H1 (cell line): ENCODE measurements around the gene RHBG. TPM values are rescaled to one million over a fixed set of nuclear protein-coding genes. Genes with fewer than 3 reads are reported as not detected.

Source experiments
- CTCF ChIA-PET: fragments of 300-600 bp; sonication (Branson Sonifier 250); formaldehyde crosslinking; loops from one replicate; lab custom pipeline; 2021; ENCODE audit not compliant: partially characterized antibody; lab: Charles Lee
- POLR2A ChIA-PET: fragments of 300-600 bp; sonication (Branson Sonifier 250); formaldehyde crosslinking; loops from one replicate; lab custom pipeline; 2021; ENCODE audit warnings: inconsistent platforms; ENCODE audit not compliant: partially characterized antibody; lab: Charles Lee
- DNase-seq, 2 experiments: peaks; one replicate each; pipeline versions ENCODE4 v3.0.0 to v3.0.0-alpha.2; 2010 to 2022; ENCODE audit warnings: low spot score in 2 of 2, low read depth in 1 of 2, mixed read lengths in 1 of 2
- FAIRE-seq: peaks from 2 replicates; lab custom pipeline; 2011; peaks lifted over from hg19 to GRCh38; lab: Jason Lieb, UNC
- H2AFZ ChIP-seq: 2 replicates; pipeline ENCODE4 v1.8.1; 2012; ENCODE audit warnings: low read length, inconsistent platforms
- H2AK5ac ChIP-seq: 2 replicates; pipeline ENCODE4 v1.6.1; 2013; ENCODE audit warnings: low read depth, low read length
- H2BK120ac ChIP-seq: replicated peaks from 2 replicates; pipeline ENCODE3; 2013; ENCODE audit warnings: low read depth, low read length, inconsistent platforms
- H2BK12ac ChIP-seq: 2 replicates; pipeline ENCODE4 v1.6.1; 2013; ENCODE audit warnings: low read depth, low read length
- H2BK15ac ChIP-seq: 2 replicates; pipeline ENCODE4 v1.6.1; 2013; ENCODE audit warnings: low read length
- H2BK20ac ChIP-seq: 2 replicates; pipeline ENCODE4 v1.6.1; 2013; ENCODE audit warnings: low read length
- H2BK5ac ChIP-seq: 2 replicates; pipeline ENCODE4 v1.6.1; 2013; ENCODE audit warnings: low read depth, low read length
- H3K14ac ChIP-seq: 2 replicates; pipeline ENCODE4 v1.6.1; 2013; ENCODE audit warnings: inconsistent platforms; ENCODE audit not compliant: insufficient read length
- H3K18ac ChIP-seq: 2 replicates; pipeline ENCODE4 v1.6.1; 2013; ENCODE audit warnings: low read length; ENCODE audit errors: extremely low read depth
- H3K23ac ChIP-seq: 2 replicates; pipeline ENCODE4 v1.6.1; 2013; ENCODE audit warnings: inconsistent platforms; ENCODE audit not compliant: insufficient read length
- H3K23me2 ChIP-seq: 2 replicates; pipeline ENCODE4 v1.6.1; 2013; ENCODE audit warnings: low read depth, low read length
- H3K27ac ChIP-seq: 2 replicates; pipeline ENCODE4 v1.6.1; 2011; ENCODE audit warnings: low read depth, low read length, inconsistent platforms
- H3K27me3 ChIP-seq, 4 experiments: replicated peaks in 1 of 4; 1 replicate in 1 of 4; 2 replicates in 3 of 4; pipeline versions ENCODE4 v1.6.1 to v1.8.1; 2011 to 2013; ENCODE audit warnings: low read length in 3 of 4, mild to moderate bottlenecking in 3 of 4, inconsistent platforms in 2 of 4, mixed read lengths in 2 of 4, moderate library complexity in 1 of 4; ENCODE audit not compliant: control insufficient read depth in 3 of 4, insufficient read depth in 3 of 4; ENCODE audit errors: extremely low read depth in 1 of 4
- H3K36me3 ChIP-seq, 4 experiments: 2 replicates each; pipeline versions ENCODE4 v1.6.1 to v1.8.1; 2011 to 2013; ENCODE audit warnings: mild to moderate bottlenecking in 4 of 4, low read length in 3 of 4, moderate library complexity in 2 of 4, control low read depth in 1 of 4, inconsistent platforms in 1 of 4; ENCODE audit not compliant: insufficient read depth in 4 of 4, control insufficient read depth in 2 of 4
- H3K4ac ChIP-seq: replicated peaks from 2 replicates; pipeline ENCODE3; 2013; ENCODE audit warnings: low read length, low read depth, mixed read lengths, inconsistent platforms; ENCODE audit not compliant: insufficient read length
- H3K4me1 ChIP-seq, 4 experiments: replicated peaks in 1 of 4; 1 replicate in 1 of 4; 2 replicates in 3 of 4; pipeline versions ENCODE4 v1.6.1 to v1.8.1; 2011 to 2013; ENCODE audit warnings: low read length in 3 of 4, inconsistent platforms in 2 of 4, mixed read lengths in 1 of 4; ENCODE audit not compliant: insufficient read depth in 4 of 4, control insufficient read depth in 3 of 4
- H3K4me2 ChIP-seq, 2 experiments: 2 replicates each; pipeline versions ENCODE4 v1.6.1 to v1.8.1; 2011 to 2013; ENCODE audit warnings: low read depth in 2 of 2, low read length in 2 of 2, control low read depth in 1 of 2, inconsistent platforms in 1 of 2, mild to moderate bottlenecking in 1 of 2; ENCODE audit not compliant: insufficient read depth in 1 of 2
- H3K4me3 ChIP-seq, 4 experiments: fragments of 200-600, 300-600 bp in 1 of 4; sonication (generic), shearing (Covaris generic), sonication (Bioruptor Twin) in 1 of 4; 2 replicates each; pipeline versions ENCODE4 v1.5.1 to v1.8.1; 2011 to 2016; ENCODE audit warnings: low read length in 4 of 4, low read depth in 3 of 4, control low read depth in 2 of 4, inconsistent platforms in 2 of 4, mild to moderate bottlenecking in 2 of 4, mixed read lengths in 1 of 4, moderate library complexity in 1 of 4; ENCODE audit not compliant: insufficient read depth in 2 of 4; ENCODE audit errors: extremely low read depth in 1 of 4
- H3K56ac ChIP-seq: replicated peaks from 2 replicates; pipeline ENCODE3; 2013; ENCODE audit warnings: low read depth, mild to moderate bottlenecking, mixed read lengths, low read length, inconsistent platforms; ENCODE audit not compliant: insufficient read length
- H3K79me1 ChIP-seq: 2 replicates; pipeline ENCODE4 v1.6.1; 2013; ENCODE audit warnings: low read depth, low read length, control low read depth
- H3K79me2 ChIP-seq, 2 experiments: 2 replicates each; pipeline versions ENCODE4 v1.6.1 to v1.8.1; 2012 to 2013; ENCODE audit warnings: low read length in 2 of 2, mild to moderate bottlenecking in 2 of 2, inconsistent platforms in 1 of 2; ENCODE audit not compliant: insufficient read depth in 2 of 2, control insufficient read depth in 1 of 2
- H3K9ac ChIP-seq, 4 experiments: replicated peaks in 1 of 4; 1 replicate in 1 of 4; 2 replicates in 3 of 4; pipeline versions ENCODE4 v1.6.1 to v1.8.1; 2011 to 2013; ENCODE audit warnings: low read depth in 3 of 4, low read length in 3 of 4, control low read depth in 2 of 4, mild to moderate bottlenecking in 2 of 4, moderate library complexity in 2 of 4, inconsistent platforms in 1 of 4; ENCODE audit errors: extremely low read depth in 1 of 4
- H3K9me3 ChIP-seq, 2 experiments: 2 replicates each; pipeline versions ENCODE4 v1.6.1 to v1.8.1; 2012 to 2013; ENCODE audit warnings: mild to moderate bottlenecking in 2 of 2, moderate library complexity in 2 of 2, control low read depth in 1 of 2, inconsistent platforms in 1 of 2, low read depth in 1 of 2, low read length in 1 of 2, mixed read lengths in 1 of 2; ENCODE audit not compliant: insufficient read depth in 2 of 2
- H4K20me1 ChIP-seq, 2 experiments: replicated peaks in 1 of 2; 2 replicates each; pipeline versions ENCODE3 to v1.8.1; 2011 to 2013; ENCODE audit warnings: inconsistent platforms in 2 of 2, low read length in 2 of 2, mild to moderate bottlenecking in 1 of 2; ENCODE audit not compliant: insufficient read depth in 2 of 2, control insufficient read depth in 1 of 2
- H4K5ac ChIP-seq: 2 replicates; pipeline ENCODE4 v1.6.1; 2013; ENCODE audit warnings: low read length, low read depth, mixed read lengths, inconsistent platforms; ENCODE audit not compliant: insufficient read length
- H4K8ac ChIP-seq: 2 replicates; pipeline ENCODE4 v1.8.0; 2013; ENCODE audit warnings: mild to moderate bottlenecking, moderate library complexity, low read length, inconsistent platforms; ENCODE audit not compliant: insufficient read depth; ENCODE audit errors: extremely low read depth
- H4K91ac ChIP-seq: replicated peaks from 2 replicates; pipeline ENCODE3; 2013; ENCODE audit warnings: low read length, mixed read lengths, inconsistent platforms; ENCODE audit not compliant: insufficient read length
- ASH2L ChIP-seq: fragments of 200-600, 300-600 bp; sonication (generic); IDR thresholded peaks from one replicate; pipeline ENCODE4 v1.7.1; 2017; ENCODE audit warnings: low read length
- ATF2 ChIP-seq: IDR thresholded peaks from 2 replicates; pipeline ENCODE4 v1.6.1; 2012; ENCODE audit warnings: low read length, inconsistent platforms
- CEBPB ChIP-seq: IDR thresholded peaks from 2 replicates; pipeline ENCODE4 v1.6.1; 2012; ENCODE audit warnings: low read depth, low read length
- EGR1 ChIP-seq: IDR thresholded peaks from 2 replicates; pipeline ENCODE4 v1.6.1; 2011; ENCODE audit warnings: low read depth, low read length, borderline replicate concordance
- EP300 ChIP-seq, 2 experiments: IDR thresholded peaks; 1 replicate in 1 of 2; 2 replicates in 1 of 2; pipeline ENCODE4 v1.6.1; 2011 to 2012; ENCODE audit warnings: low read depth in 2 of 2, low read length in 2 of 2, mild to moderate bottlenecking in 2 of 2, borderline replicate concordance in 1 of 2, inconsistent platforms in 1 of 2, moderate library complexity in 1 of 2
- KDM4A ChIP-seq: IDR thresholded peaks from one replicate; pipeline ENCODE4 v1.7.1; 2012; ENCODE audit warnings: low read depth, mild to moderate bottlenecking, moderate library complexity, low read length, inconsistent platforms; ENCODE audit not compliant: severe bottlenecking
- RAD21 ChIP-seq, 2 experiments: IDR thresholded peaks in 1 of 2; conservative IDR thresholded peaks in 1 of 2; 2 replicates each; pipeline ENCODE4 v1.6.1; 2011; ENCODE audit warnings: low read depth in 2 of 2, low read length in 2 of 2, improper control_type of control experiment in 1 of 2, inconsistent platforms in 1 of 2, mild to moderate bottlenecking in 1 of 2, moderate library complexity in 1 of 2
- SP1 ChIP-seq: IDR thresholded peaks from 2 replicates; pipeline ENCODE4 v1.6.1; 2011; ENCODE audit warnings: low read depth, low read length
- SP4 ChIP-seq: IDR thresholded peaks from 2 replicates; pipeline ENCODE4 v1.6.1; 2012; ENCODE audit warnings: low read length, inconsistent platforms
- USF2 ChIP-seq: IDR thresholded peaks from 2 replicates; pipeline ENCODE4 v1.6.1; 2011; ENCODE audit warnings: low read length, improper control_type of control experiment
- WGBS, 2 experiments: shearing (Covaris generic) in 1 of 2; methylation state at CpG; one replicate each; pipeline versions ENCODE4 v1.1.6 to v1.1.7; 2013 to 2015; ENCODE audit warnings: low lambda C conversion rate in 2 of 2, mixed read lengths in 2 of 2, inconsistent platforms in 1 of 2, low coverage in 1 of 2, missing lambda C conversion rate in 1 of 2; ENCODE audit not compliant: insufficient replicate concordance in 2 of 2, insufficient coverage in 1 of 2, insufficient read length in 1 of 2; ENCODE audit errors: extremely low coverage in 1 of 2, missing lambda C conversion rate in 1 of 2; 5-methylcytosine and 5-hydroxymethylcytosine counted together
- polyA plus RNA-seq, 7 experiments: library from polyadenylated mRNA; depleted of rRNA in 3 of 7; stranded (reverse) in 5 of 7; unstranded in 2 of 7; fragments of >200 nt in 5 of 7; fragments of 200-250 nt in 2 of 7; gene quantifications; 1 replicate in 5 of 7; 2 replicates in 1 of 7; 4 replicates in 1 of 7; pipeline versions ENCODE4 v1.2.1 to v1.2.3, GENCODE V29; 2011 to 2013; ENCODE audit warnings: missing spikeins in 2 of 7, mixed read lengths in 2 of 7
- total RNA-seq: library from RNA; stranded (reverse); fragmentation: NEBNext Ultra II Directional; extraction: Animal tissue kit (Norgen Biotek cat#: 25700); gene quantifications from 2 replicates; pipeline ENCODE4 v1.2.1, GENCODE V29; 2021

The RHBG gene
- total and polyA plus RNA-seq, 2 of the 8 experiments (the other 6 are each of a cell fraction or from before 2014, with no cell fraction given) = 2.6 to 2.7 TPM

GRCh38 chr1:156431366-156431765, 62.4 kb downstream of the RHBG start:
- no peak overlapping the region for H3K14ac ChIP-seq
- DNase-seq (no peak), FAIRE-seq (no peak)
- H2BK120ac ChIP-seq = no peak overlapping the region
- no peak overlapping the region for H3K4ac ChIP-seq
- no peak overlapping the region for H3K9ac ChIP-seq
- no peak overlapping the region for H2BK12ac ChIP-seq
- H3K27me3 ChIP-seq = peaks cover 77 to 100% (median 98%) of the 10 kb centered on the region in 4 experiments
- WGBS, 2 experiments = 9% methylated on average over 4 of the region's 4 CpGs; no CpG with 5 or more reads in 1 of the 2 experiments
- H4K20me1 ChIP-seq = peaks cover 2 to 14% of the 10 kb centered on the region in 2 experiments
- no peak overlapping the region for H3K23ac ChIP-seq
- H3K4me1 ChIP-seq = peaks cover 14 to 38% (median 18%) of the 10 kb centered on the region in 4 experiments
- peaks cover 3% of the 10 kb centered on the region; the same call in 1 of the 2 replicates for H3K23me2 ChIP-seq
- H2BK5ac ChIP-seq = no peak overlapping the region
- no peak overlapping the region for H3K18ac ChIP-seq
- no peak overlapping the region for H2AFZ ChIP-seq
- H4K5ac ChIP-seq = no peak overlapping the region
- H3K56ac ChIP-seq = no peak overlapping the region
- H3K27ac ChIP-seq = no peak overlapping the region
- no peak overlapping the region for H2BK15ac ChIP-seq
- no peaks in the 10 kb centered on the region for H3K79me1 ChIP-seq
- POLR2A ChIA-PET = interaction anchor here (0.7 to 6.4 kb wide), 6 partner anchors 8 to 228 kb away, joined by 3 to 74 read pairs (median 13); no protein-coding TSS in a partner anchor
- no peak overlapping the region for H2AK5ac ChIP-seq
- H3K9me3 ChIP-seq = no peaks in the 10 kb centered on the region
- H4K8ac ChIP-seq = no peak overlapping the region
- no peak overlapping the region for H2BK20ac ChIP-seq
- H4K91ac ChIP-seq = no peak overlapping the region
- no peaks in the 10 kb centered on the region for H3K79me2 ChIP-seq
- peaks cover 0 to 10% (median 0%) of the 10 kb centered on the region in 4 experiments; a peak in 1 of 8 replicates for H3K36me3 ChIP-seq
- CTCF ChIA-PET = interaction anchor here (1.3 to 14.9 kb wide), 7 partner anchors 8 to 193 kb away, joined by 3 to 217 read pairs (median 59); no protein-coding TSS in a partner anchor
- H3K4me2 ChIP-seq = peak overlapping the region in 1 of 2 experiments; percentile 62; a peak in 1 of 4 replicates
- no peak overlapping the region for H3K4me3 ChIP-seq
- no peak for TF ChIP-seq SP4
- no peak for TF ChIP-seq EP300 (IDR thresholded peaks at IDR 0.05; ENCODE audit: borderline replicate concordance in 1 of 2, low read depth in 2 of 2, low read length in 2 of 2)
- TF ChIP-seq EGR1 = no peak
- no peak for TF ChIP-seq RAD21 (IDR thresholded peaks at IDR 0.05 in 1 of 2, conservative IDR thresholded peaks at IDR 0.05 in 1 of 2; ENCODE audit: low read depth in 2 of 2, low read length in 2 of 2)
- no peak for TF ChIP-seq CEBPB
- TF ChIP-seq ATF2 = no peak
- TF ChIP-seq SP1 = no peak
- no peak for TF ChIP-seq ASH2L
- TF ChIP-seq USF2 = no peak
- no peak for TF ChIP-seq KDM4A
